Globus pallidus (tissue), 1 donor: Measurements from ENCODE around the gene AJM1.
"Not testable (repeated sequence)": the region's sequence is repeated elsewhere in the genome, so short reads cannot be mapped to it uniquely, and the experiment has no call there.

Experiments
- DNase-seq: peaks from one replicate; pipeline ENCODE4 v3.0.0-alpha.2; 2015; ENCODE audit warnings: low spot score

The AJM1 gene

DNA sequence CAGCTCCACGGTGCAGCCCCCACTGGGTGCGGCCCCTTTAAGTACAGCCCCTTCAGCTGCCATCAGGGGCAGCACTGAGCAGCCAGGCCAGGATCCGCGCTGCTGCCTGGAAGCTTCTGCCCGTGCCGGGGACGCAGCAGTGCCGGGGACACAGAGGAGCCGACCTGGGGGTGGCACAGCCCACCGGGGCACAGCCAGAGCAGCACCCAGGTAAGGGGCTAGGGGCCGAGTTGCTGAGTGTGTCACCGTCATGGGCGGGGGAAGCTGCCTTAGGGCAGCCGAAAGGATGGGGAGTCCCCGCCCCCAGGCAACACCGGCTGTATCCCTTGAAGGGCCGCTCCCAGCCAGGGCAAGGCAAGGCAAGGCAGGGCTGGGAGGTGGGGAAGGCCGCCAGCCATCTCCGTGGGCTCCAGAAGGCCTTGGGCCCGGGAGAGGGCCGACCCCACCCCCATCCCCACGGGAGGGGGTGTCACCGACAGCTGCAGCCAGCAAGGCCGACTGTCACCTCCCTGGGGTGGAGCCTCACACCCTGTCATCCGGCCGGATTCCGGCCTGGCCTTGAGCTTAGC, at the start of gene AJM1:
Gene AJM1, plus strand, starts transcription at position 99 of the 569 bp plus-strand sequence. CDS start 1,937 bp downstream, outside the sequence.
- DNase-seq: peak; percentile 79

DNA sequence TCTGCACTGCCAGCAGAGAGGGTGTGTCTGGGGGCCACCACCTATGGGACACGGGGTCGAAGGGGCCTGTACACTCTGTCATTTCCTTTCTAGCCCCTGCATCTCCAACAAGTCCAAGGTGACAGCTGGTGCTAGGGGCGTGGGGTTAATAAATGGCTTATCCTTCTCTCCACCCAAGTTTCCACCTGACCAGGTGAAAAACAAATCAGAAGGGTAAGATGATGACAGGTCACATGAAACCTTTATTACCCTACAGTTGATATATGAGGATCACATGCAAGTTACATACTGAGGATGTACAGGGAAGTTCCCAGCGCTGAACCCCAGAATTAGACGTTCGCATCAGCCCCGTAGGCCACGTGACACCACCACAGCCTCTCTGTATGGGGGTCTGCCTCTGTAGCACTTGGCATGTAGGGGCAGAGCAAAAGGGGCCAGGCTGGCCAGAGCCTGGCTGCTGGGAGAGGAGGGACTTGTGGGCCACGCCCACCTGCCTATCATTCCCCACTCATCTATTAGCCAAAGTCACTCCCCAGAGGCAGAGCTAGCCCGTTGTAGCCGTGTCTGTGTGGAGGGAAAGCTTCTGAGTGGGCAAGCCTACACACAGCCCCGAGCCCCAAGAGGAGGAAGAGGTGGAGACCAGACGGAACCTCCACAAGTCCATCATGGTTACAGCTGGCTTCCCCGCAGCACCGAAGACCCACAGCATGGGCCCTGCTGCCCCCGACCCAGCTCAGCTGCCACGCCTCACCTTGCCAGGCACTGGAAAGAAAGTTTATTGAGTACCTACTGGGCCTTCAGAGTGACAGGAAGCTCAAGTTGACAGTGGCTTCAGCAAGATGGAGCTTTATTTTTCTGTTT, 49.0 kb upstream of the AJM1 start:
- DNase-seq: no peak

DNA sequence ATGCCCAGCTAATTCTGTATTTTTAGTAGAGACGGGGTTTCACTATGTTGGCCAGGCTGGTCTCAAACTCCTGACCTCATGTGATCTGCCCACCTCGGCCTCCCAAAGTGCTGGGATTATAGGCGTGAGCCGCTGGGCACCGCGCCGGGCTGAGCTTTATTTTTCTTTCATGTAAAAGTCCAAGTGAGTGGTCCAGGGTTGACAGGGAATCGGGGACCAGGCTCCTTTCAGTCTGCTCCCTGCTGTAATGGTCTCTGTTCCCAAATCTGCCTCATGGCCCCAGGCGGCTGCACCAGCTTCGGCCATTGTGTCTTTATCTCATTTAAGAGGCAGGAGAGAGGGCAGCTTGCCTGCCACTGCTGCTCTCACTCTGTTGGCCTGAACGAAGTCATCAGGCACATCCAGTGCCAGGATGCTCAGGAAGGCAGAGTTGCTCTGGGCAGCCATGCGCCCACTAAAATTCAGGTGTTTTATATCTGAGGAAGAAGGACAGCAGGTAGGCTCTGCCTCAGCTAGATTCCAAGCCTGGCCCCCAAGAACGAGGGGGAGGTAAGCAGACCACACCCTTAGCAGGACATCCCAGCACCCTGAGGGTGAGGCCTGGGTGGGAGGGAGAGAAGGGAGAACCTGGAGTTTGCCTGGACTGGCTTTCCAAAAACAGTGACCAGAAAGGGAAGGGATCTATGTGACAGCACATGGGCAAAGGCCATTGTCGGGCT, 47.8 kb upstream of the AJM1 start:
- DNase-seq: no peak

DNA sequence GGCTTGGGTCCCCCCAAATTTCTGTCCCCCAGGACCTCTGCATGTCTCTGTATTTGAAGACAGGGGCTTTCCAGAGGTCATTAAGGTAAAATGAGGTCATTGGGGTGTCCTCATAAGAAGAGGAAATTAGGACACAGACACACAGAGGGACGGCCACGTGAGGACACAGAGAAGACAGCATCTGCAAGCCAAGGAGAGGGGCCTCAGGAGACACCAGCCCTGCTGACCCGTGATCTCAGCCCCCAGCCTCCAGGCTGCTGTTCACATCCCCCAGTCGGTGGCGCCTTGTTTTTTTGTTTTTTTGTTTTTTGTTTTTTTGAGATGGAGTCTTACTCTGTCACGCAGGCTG, 47.3 kb upstream of the AJM1 start:
- no peak for DNase-seq

DNA sequence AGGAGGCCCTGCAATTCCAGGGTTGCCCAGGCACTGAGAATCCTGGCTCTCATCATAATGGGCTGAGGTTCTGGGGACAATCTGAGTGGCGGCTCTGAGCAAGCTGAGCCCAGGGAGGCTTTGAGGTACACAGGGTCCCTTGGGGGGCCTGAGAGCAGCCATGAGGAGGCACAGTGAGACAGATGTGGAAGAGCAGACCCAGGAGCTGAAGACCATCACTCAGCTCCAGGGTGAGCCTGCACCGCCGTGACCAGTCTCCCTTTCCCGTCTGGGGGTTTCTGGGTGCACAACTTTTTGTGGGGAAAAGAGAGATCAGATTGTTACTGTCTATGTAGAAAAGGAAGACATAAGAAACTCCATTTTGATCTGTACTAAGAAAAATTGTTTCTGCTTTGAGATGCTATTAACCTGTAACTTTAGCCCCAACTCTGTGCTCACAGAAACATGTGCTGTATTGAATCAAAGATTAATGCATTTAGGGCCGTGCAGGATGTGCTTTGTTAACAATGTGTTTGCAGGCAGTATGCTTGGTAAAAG, 46.0 kb upstream of the AJM1 start, which contains the start of gene CCDC183:
Gene CCDC183, plus strand, starts transcription at position 101 of the 537 bp plus-strand sequence. Its CDS starts 60 bp downstream, at position 161.
- no peak for DNase-seq

DNA sequence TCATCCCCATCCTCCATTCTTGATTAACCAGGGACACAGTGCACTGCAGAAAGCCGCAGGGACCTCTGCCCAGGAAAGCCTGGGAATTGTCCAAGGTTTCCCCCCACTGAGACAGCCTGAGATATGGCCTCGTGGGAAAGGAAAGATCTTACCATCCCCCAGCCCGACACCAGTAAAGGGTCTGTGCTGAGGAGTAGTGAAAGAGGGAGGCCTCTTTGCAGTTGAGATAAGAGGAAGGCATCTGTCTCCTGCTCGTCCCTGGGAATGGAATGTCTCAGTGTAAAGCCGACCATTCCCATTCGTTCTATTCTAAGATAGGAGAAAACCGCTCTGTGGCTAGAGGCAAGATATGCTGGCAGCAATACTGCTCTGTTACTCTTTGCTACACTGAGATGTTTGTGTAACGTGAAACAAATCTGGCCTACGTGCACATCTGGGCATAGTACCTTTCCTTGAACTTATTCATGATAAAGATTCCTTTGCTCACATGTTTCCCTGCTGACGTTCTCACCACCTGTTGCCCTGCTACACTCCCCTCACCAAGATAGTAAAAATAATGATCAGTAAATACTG, 45.4 kb upstream of the AJM1 start:
- not testable (repeated sequence) for DNase-seq

DNA sequence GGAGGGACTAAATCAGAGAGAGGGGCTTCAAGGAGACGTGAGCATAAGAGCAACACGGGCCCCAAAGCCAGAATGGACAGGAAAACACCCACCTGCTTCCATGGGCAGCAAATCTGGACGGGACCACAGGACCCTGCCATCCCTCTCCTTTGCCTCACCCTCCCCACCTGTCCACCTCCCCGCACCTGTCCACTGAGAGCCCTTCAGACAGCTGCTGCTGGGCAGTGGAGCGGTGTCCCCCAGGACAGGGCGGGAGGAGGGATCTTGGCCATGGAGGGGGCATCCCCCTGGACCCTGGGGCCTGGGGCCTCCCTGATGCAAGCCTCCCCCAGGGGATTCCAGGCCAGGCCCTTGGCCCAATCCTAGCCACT, 43.6 kb upstream of the AJM1 start:
- no peak for DNase-seq

DNA sequence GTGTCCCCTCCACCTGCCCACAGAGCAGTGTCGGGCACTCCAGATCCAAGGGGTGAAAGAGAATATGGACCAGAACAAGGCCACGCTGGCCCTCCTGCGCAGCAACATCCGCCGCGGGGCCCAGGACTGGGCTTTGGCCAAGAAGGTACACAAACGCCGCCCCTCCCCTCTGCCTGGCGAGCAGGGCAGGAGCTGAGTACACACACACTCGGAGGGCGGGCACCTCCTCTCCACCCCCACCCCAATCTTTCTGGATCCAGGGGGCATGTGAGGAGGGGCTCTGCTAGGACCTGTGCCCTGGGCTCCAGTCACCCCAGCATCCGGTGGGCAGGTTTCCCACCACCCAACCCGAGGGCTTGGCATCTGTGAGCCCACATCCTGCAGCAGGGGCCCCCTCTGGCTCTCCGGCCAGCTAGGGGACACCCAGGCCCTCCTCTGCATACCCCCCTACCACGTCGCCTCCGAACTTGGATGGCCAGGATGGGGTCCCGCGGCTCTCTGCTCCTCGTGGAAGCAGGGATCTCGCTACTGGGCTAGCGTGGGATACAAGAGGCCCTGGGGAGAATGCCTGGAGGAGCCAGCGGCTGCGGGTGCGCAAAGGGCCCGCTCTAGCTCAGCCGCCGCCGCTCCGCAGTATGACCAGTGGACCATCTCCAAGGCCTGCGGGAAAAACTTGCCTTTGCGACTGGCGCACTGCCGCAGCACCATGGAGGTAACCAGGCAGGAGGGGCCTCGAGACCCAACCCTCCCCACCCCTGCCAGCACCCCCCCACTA, 43.0 kb upstream of the AJM1 start:
- DNase-seq: no peak

DNA sequence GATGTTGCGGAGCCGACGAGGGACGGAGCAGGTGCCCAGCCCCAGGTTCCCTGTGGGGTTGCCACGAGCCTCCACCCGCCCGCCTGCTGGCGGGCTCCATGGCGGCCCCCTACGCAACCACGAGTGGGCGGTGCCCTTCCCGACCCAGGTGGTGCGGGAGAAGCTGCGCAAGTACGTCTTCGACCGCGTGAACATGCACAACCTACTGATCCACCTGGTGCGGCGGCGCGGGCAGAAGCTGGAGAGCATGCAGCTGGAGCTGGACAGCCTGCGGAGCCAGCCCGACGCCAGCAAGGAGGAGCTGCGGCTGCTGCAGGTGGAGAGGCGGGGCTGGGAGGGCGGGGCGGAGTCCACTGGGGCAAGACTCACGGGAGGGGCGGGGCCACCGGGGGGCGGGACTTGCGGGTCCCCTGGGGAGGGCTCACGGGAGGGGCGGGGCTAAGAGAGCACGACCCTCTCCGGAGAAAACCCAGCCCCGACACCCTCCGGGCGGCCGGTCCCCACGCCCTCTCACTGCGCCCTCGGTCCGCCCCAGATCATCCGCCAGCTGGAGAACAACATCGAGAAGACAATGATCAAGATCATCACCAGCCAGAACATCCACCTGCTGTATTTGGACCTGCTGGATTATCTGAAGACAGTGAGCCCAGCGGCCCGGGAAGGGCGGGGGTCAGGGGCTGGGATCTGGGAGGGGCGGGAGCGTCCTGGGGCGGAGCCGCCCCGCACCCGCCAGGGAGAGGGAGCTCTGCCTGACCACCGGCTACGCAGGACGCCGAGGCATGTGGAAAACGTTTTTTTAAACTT, 42.2 kb upstream of the AJM1 start:
- DNase-seq: peak; percentile 57

DNA sequence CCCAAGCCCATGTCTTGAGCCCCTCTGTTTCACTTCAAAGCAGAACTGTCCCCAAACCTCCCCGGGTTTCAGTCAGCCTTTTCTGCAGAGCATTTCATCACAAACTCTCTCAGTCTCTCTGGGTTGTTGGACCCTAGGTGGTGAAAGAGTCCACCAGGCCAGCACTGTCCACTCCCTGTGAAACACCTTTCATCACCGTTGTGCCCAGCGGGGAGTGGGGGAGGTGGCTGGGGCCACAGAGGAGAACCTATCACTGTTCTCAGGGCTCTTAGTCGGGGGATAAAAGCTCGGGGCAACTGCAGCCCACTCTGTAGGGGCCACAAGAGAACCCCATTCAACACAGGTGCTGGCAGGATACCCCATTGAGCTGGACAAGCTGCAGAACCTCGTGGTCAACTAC, 40.0 kb upstream of the AJM1 start:
- DNase-seq: no peak

DNA sequence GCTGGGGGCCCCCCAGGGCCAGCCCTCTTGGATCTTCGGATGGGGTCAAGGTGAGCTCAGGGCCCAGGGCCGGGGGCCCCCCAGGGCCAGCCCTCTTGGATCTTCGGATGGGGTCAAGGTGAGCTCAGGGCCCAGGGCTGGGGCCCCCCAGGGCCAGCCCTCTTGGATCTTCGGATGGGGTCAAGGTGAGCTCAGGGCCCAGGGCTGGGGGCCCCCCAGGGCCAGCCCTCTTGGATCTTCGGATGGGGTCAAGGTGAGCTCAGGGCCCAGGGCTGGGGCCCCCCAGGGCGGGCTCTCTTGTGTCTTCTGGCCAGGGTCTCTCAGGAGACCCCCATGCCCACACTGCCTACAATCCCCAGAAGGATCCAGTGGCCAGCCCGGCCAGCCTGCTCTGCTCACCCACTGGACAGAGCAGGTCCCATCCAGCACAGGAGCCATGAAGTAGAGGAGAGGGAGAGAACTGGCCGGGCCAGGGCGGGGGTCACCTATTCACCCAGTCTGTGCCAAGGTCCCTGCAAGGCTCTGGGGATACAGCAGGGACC, 39.2 kb upstream of the AJM1 start:
- not testable (repeated sequence) for DNase-seq

DNA sequence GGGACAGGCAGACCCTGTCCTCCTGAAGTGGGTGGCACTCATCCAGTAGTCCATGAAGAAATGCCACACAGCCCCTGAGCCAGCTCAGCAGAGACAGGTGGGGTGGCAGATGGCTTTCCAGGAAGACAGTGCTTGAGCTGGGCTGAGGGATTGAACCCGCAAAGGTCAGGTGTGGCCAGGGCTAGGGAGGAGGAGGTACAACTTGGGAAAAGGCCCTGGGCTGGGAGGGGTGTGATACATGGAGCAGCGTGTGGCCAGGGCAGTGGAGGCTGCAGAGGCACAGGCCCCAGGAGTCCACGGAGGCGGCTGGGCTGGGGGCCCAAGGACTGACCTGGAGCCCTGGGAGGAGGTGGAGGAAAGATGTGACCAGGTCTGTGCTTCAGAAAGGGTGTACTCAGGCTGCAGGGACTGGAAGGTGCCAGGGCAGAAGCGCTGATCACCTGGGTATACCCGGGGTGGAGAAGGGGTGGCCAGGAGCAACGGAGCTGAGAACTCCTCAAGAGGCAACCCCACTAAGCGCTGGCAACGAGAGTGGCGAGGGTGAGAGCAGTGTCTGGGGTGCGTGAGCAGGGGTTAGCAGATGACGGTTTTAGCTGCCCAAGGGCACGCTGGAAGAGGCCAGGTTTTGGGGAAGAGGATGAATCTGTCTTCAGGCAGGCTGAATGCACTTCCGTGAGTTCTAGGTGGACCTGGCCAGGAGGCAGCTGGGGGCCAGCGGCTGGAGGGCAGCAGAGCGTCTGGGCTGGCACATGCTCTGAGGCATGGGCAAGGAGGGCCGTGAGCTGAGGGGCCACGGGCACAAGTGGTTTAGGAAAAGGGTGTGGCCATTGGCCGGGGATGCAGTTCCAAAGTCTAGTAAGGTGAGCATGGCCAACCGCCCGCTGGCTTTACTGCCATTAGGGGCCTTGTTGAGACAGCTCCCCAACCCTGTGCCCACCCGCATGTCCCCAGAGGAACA, 38.4 kb upstream of the AJM1 start:
- no peak for DNase-seq

DNA sequence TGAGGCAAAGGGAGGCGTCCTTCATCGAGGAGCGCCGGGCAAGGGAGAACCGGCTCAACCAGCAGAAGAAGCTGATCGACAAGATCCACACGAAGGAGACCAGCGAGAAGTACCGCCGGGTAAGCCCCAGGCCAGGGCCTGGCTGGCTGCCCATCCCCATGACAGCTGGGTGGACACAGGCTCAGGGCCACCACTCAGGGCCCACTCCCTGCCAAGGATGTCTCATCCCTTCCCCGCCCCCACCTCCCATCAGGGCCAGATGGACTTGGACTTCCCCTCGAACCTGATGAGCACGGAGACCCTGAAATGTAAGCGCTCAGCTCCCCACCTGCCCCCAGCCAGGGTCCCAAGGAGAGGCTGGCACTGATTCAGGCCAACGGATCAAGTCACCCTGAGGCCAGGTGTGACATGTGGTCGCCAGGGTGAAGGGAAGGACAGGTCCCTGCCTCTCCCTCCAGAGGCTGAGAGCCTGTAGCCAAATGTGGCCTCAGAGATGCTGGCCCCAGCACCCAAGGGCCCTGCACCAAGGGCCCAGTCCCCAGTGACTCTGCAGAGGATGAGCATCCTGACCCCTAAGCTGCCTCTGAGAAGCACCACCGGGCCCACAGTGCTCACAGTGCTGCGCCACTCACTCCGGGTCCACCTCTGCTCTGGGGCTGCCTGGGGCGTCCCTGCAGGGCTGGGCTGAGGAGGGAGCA, 37.6 kb upstream of the AJM1 start:
- no peak for DNase-seq

DNA sequence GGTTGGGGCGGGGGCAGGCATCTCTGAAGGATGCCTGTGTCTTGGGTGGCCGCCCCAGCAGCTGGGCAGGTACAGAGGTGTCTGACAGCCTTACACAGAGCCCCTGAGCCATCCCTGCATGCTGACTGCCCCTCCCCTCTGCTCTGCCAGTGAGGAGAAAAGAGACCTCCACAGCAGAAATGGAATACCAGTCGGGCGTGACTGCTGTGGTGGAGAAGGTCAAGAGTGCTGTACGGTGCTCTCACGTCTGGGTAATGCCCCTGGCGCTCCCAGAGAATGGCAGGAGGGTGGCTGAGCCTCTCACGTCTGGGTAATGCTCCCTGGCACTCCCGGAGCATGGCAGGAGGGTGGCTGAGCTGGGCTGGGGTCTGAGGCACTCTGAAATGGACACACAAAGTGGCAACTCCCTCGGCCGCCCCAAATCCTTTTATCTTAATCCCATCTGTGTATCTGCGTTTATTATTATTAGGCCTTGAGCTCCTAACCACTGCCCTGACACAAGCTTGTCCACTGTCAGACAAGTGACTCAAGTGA, 37.0 kb upstream of the AJM1 start:
- DNase-seq: no peak

DNA sequence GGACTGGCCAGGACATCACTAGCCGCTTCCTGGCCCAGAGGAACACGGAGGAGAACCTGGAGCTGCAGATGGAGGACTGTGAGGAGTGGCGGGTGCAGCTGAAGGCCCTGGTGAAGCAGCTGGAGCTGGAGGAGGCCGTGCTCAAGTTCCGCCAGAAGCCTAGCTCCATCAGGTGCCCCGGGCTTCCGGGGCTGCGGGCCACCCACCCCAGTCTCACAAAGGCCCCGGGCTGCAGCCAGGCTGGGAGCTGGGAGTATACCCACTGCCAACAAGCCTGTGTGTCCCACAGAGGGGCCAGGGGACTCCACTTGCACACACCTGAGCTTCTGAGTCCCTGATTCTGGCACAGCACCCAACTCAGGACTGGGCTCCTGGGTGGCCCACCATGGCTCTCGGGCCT, 36.2 kb upstream of the AJM1 start:
- no peak for DNase-seq

DNA sequence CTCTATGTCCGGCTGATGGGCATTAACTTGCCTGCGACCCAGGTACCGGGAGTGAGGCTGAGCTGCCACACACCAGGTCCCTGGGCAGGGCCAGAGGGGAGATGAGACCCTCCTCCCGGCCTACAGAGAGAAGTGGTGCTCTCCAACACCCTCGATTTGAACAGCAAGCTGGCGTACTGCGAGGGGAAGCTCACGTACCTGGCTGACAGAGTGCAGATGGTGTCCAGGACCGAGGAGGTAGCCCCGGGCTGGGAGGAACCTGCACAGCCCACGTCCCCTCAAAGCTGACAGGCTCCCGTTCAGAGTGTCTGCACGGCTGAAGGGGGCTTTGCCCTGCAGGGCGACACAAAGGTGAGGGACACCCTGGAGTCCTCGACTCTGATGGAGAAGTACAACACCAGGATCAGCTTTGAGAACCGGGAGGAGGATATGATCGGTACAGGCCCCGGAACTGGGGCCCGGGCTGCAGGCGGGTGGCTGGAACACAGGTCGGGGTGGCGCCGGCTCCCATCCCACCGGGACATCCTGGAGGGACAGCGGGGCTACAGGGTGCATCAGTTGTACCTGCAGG, 35.6 kb upstream of the AJM1 start:
- DNase-seq: no peak

DNA sequence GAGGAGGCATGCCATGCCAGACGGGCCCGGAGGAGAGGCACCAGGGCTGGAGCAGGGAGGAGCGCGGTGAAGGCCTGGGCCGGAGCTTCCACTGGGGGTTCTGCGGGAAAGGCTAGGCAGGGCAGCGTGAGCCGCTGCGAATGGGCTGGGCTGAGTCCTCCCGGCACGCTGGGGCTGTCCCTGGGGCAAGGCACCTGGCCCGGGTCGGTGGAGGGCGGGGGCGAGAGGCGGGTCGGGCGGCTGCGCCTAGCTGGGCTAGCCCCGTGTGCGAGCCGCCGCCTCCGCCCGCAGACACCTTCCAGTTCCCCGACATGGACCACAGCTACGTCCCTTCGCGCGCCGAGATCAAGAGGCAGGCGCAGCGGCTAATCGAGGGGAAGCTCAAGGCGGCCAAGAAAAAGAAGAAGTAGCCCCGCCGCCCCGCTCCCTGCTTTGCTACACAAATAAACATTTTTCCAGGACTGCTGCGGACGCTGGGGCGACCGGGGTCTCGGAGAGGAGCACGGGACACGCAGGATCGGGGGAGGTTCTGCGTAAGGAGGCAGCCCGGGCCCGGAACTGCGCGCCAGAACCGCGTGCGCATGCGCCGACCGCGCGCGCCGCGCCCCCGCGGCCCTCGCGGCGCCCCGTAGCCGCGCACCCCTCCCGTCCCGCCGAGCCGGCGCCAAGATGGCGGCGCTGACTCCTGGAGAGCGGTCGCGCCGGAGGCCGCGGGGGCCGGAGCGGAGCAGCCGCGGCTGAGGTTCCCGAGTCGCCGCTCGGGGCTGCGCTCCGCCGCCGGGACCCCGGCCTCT, 34.8 kb upstream of the AJM1 start, which contains the start of gene RABL6:
Gene RABL6, plus strand, starts transcription at position 668 of the 794 bp plus-strand sequence. CDS start 249 bp downstream, outside the sequence.
- DNase-seq: peak; percentile 62
